ENCODE data around the gene MRRF. TPM values are rescaled to one million over a fixed set of nuclear protein-coding genes. Genes with fewer than 3 reads are reported as not detected.

The MRRF gene
- polyA plus RNA-seq, 1 donor (not counting 4 experiments of a cell fraction or from before 2014, with no cell fraction given) = 82.6 TPM

- no peaks in the 10 kb centered on the region for H3K4me1 ChIP-seq (ENCODE audit: control insufficient read depth, extremely low read depth, insufficient read depth, low read length)
- H3K36me3 ChIP-seq (ENCODE audit: control insufficient read depth in 2 of 2, extremely low read depth in 1 of 2, insufficient read depth in 2 of 2, low read length in 2 of 2) = peaks cover 16 to 33% of the 10 kb centered on the region in 2 experiments
- no peak overlapping the region for H3K4me3 ChIP-seq (ENCODE audit: control insufficient read depth in 2 of 3, extremely low read depth in 1 of 3, insufficient read depth in 2 of 3, low read depth in 1 of 3, low read length in 3 of 3)
- dilution Hi-C loops (cut with MboI; ENCODE audit: extremely low pct_ligation_motif_present, low sequenced_read_pairs) = no loop called here
- H3K4me2 ChIP-seq (ENCODE audit: control insufficient read depth, extremely low read depth, insufficient read depth, low read depth, low read length) = no peak overlapping the region
- no peak for FAIRE-seq
- no peak for TF ChIP-seq CTCF (optimal IDR thresholded peaks at IDR 0.05 in 1 of 3, IDR thresholded peaks at IDR 0.05 in 1 of 3, conservative IDR thresholded peaks at IDR 0.05 in 1 of 3; ENCODE audit: extremely low read depth in 1 of 3, insufficient read depth in 2 of 3, low read length in 3 of 3)
- no peak for TF ChIP-seq EZH2 (IDR thresholded peaks at IDR 0.05; ENCODE audit: low read length)
- H3K9me3 ChIP-seq (ENCODE audit: control insufficient read depth, low read depth, low read length) = no peaks in the 10 kb centered on the region
- H3K79me2 ChIP-seq (ENCODE audit: control insufficient read depth, insufficient read depth, low read length) = peaks cover 5% of the 10 kb centered on the region
- no peaks in the 10 kb centered on the region for H3K9me1 ChIP-seq (ENCODE audit: control insufficient read depth, extremely low read depth, insufficient read depth, low read length)
- H2AFZ ChIP-seq (ENCODE audit: control insufficient read depth, low read length) = no peak overlapping the region
- H3K27me3 ChIP-seq (ENCODE audit: control insufficient read depth, extremely low read depth, insufficient read depth, low read length) = no peaks in the 10 kb centered on the region
- DNase-seq (ENCODE audit: low read depth, low spot score) = no peak
- no peak overlapping the region for H3K9ac ChIP-seq (ENCODE audit: control insufficient read depth, extremely low read depth, insufficient read depth, low read length)
- no peaks in the 10 kb centered on the region for H4K20me1 ChIP-seq (ENCODE audit: control insufficient read depth, extremely low read depth, insufficient read depth, low read length)
- H3K27ac ChIP-seq (ENCODE audit: control insufficient read depth, insufficient read depth, low read length) = no peak overlapping the region
Observed at GRCh38 chr9:122286764-122287163, 22.1 kb downstream of the MRRF start.

DNA sequence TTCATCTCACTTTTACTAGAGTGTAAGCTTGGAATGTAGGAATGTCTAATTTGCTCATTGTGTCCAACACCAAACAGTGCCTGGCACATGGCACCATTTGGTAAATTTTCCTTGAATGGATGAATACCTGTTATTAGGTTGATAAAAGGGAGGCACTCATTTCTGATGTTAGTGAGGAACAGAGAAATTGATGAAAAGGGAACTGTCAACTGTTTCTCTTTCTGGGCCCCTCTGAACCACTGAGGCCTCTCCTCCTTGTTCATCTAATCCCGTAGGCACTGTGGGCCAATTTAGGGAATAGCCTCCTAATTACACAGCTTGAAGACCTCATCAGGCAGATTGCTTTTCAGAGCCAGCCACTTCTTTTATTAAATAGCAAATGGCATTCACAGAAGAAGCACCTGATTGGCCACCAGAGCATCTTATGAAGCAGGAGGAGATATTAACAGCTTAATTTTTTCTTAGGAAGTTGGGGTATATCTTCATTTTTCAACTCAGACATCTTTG lies 22.6 kb downstream of the MRRF start:
- Histone ChIP-seq H3K4me2 (ENCODE audit: control insufficient read depth, extremely low read depth, insufficient read depth, low read depth, low read length) (no peak overlapping the region), H3K9ac (ENCODE audit: control insufficient read depth, extremely low read depth, insufficient read depth, low read length) (no peak overlapping the region), H3K27me3 (ENCODE audit: control insufficient read depth, extremely low read depth, insufficient read depth, low read length) (no peaks in the 10 kb centered on the region), H4K20me1 (ENCODE audit: control insufficient read depth, extremely low read depth, insufficient read depth, low read length) (no peaks in the 10 kb centered on the region), H3K4me3 (ENCODE audit: control insufficient read depth in 2 of 3, extremely low read depth in 1 of 3, insufficient read depth in 2 of 3, low read depth in 1 of 3, low read length in 3 of 3) (no peak overlapping the region), H3K27ac (ENCODE audit: control insufficient read depth, insufficient read depth, low read length) (no peak overlapping the region), H3K4me1 (ENCODE audit: control insufficient read depth, extremely low read depth, insufficient read depth, low read length) (no peaks in the 10 kb centered on the region), H3K36me3 (ENCODE audit: control insufficient read depth in 2 of 2, extremely low read depth in 1 of 2, insufficient read depth in 2 of 2, low read length in 2 of 2) (peaks cover 15 to 33% of the 10 kb centered on the region in 2 experiments), H3K9me1 (ENCODE audit: control insufficient read depth, extremely low read depth, insufficient read depth, low read length) (no peaks in the 10 kb centered on the region), H2AFZ (ENCODE audit: control insufficient read depth, low read length) (no peak overlapping the region), H3K9me3 (ENCODE audit: control insufficient read depth, low read depth, low read length) (no peaks in the 10 kb centered on the region), H3K79me2 (ENCODE audit: control insufficient read depth, insufficient read depth, low read length) (peaks cover 5% of the 10 kb centered on the region)
- FAIRE-seq (no peak), DNase-seq (ENCODE audit: low read depth, low spot score) (no peak)
- TF ChIP-seq EZH2 (IDR thresholded peaks at IDR 0.05; ENCODE audit: low read length) (no peak), CTCF (optimal IDR thresholded peaks at IDR 0.05 in 1 of 3, IDR thresholded peaks at IDR 0.05 in 1 of 3, conservative IDR thresholded peaks at IDR 0.05 in 1 of 3; ENCODE audit: extremely low read depth in 1 of 3, insufficient read depth in 2 of 3, low read length in 3 of 3) (no peak)
- dilution Hi-C loops (cut with MboI; ENCODE audit: extremely low pct_ligation_motif_present, low sequenced_read_pairs) = no loop called here

Measured in keratinocyte (primary cell).